Activated T-cell treated with anti-CD3 and anti-CD28 coated beads, Interleukin-2, amount 50 U/mL, for 4 hours (primary cell): ENCODE data around the gene CDH16. TPM values are rescaled to one million over a fixed set of nuclear protein-coding genes. Genes with fewer than 3 reads are reported as not detected.

Experiments used
- ATAC-seq, 2 donors: fragments of 200-7000 bp; cut with Tn5 transposase; one replicate each; pipeline ENCODE4 v1.10.0; 2021
- DNase-seq: peaks from one replicate; pipeline ENCODE4 v3.0.0-alpha.2; 2020
- H3K27me3 Mint-ChIP-seq: one replicate; pipeline ENCODE4 v1.8.0; 2021; ENCODE audit warnings: low read depth, mixed read lengths
- H3K36me3 Mint-ChIP-seq: one replicate; pipeline ENCODE4 v1.8.0; 2022; ENCODE audit warnings: mixed read lengths; ENCODE audit not compliant: insufficient read depth
- H3K4me1 Mint-ChIP-seq: one replicate; pipeline ENCODE4 v1.8.0; 2021; ENCODE audit warnings: low read depth, mixed read lengths
- H3K4me3 Mint-ChIP-seq: one replicate; pipeline ENCODE4 v1.8.0; 2021; ENCODE audit warnings: mild to moderate bottlenecking, moderate library complexity, mixed read lengths
- H3K9me3 Mint-ChIP-seq: one replicate; pipeline ENCODE4 v1.8.0; 2021; ENCODE audit warnings: mixed read lengths
- total RNA-seq, 3 donors: library from RNA; stranded (reverse); gene quantifications; one replicate each; pipeline ENCODE4 v1.2.1, GENCODE V29; 2021

Gene CDH16
- total RNA-seq, 3 donors from 2014 or later = not detected

GRCh38 chr16:66927918-66928649 lies 9.4 kb upstream of the CDH16 start:
- Mint-ChIP-seq H3K36me3 (peaks cover 18% of the 10 kb centered on the region), H3K4me3 (no peak overlapping the region), H3K27me3 (peaks cover 25% of the 10 kb centered on the region), H3K4me1 (peaks cover 20% of the 10 kb centered on the region), H3K9me3 (no peaks in the 10 kb centered on the region)
- ATAC-seq (no peak), DNase-seq (no peak)

DNA sequence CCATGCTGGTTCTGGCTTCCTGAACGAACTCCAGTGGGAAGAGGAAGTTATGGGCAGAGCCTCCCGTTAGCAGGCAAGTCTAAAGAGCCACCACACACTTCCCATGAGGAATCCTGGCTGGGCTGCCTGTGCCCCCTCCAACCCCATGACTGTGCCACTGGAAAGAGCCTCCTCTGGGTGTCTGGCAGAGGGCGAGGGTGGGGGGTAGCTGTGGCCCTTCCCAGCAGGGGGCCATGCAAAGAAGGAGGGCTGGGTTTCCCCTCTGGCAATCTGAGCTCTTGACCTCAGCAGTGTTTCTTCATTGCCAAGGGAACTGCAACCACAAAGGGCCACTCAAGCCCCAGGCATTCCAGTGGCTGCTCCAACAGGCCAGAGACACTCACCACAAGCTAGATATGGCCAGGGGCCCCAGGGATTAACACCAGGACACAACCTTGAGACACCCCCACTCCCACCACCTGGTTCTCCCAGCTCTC lies 8.3 kb upstream of the CDH16 start:
- DNase-seq (no peak), ATAC-seq (no peak)
- Mint-ChIP-seq H3K4me1 (peaks cover 10% of the 10 kb centered on the region), H3K4me3 (no peak overlapping the region), H3K9me3 (no peaks in the 10 kb centered on the region), H3K36me3 (peaks cover 8% of the 10 kb centered on the region), H3K27me3 (peaks cover 32% of the 10 kb centered on the region)

DNA sequence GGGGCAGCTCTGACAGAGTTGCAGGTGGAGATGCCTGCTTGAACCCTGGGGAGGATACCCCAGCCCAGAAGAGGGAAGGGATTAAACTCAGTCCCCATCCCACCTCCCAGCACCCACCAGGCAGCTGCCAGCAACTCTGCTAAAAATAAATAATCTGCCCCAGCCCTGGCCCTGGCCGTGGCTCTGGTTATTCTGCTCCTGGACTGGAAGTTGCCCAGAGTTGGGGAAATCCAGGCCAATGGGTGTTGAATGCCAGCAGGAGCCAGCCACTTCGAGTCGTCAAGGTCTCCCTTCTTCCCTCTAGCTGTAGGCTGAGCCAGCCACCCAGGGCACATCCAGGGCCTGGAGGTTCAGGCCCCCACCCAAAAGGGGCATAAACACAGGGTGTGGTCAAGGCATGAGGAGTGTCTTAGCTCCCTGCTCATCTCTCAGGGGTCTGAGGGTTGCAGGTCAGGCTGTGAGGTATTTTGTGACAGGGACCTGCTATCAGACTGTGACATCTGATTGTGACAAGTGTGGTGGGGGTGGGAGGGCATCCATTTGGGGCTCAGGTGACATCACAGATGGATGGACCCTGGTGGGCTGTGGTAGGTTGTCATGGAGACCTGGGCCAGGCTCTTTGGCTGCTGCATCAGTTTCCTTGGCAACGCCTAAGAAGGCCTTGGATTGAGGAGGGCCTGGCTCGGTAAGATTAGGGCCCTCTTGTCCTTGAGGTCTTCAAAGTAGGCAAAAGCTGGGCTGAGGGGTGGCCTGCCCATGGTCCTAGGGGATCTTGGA lies 7.7 kb upstream of the CDH16 start:
- H3K9me3 Mint-ChIP-seq = no peaks in the 10 kb centered on the region
- ATAC-seq = no peak
- peaks cover 2% of the 10 kb centered on the region for H3K36me3 Mint-ChIP-seq
- H3K27me3 Mint-ChIP-seq = peaks cover 33% of the 10 kb centered on the region
- peaks cover 6% of the 10 kb centered on the region for H3K4me1 Mint-ChIP-seq
- H3K4me3 Mint-ChIP-seq = no peak overlapping the region
- no peak for DNase-seq

DNA sequence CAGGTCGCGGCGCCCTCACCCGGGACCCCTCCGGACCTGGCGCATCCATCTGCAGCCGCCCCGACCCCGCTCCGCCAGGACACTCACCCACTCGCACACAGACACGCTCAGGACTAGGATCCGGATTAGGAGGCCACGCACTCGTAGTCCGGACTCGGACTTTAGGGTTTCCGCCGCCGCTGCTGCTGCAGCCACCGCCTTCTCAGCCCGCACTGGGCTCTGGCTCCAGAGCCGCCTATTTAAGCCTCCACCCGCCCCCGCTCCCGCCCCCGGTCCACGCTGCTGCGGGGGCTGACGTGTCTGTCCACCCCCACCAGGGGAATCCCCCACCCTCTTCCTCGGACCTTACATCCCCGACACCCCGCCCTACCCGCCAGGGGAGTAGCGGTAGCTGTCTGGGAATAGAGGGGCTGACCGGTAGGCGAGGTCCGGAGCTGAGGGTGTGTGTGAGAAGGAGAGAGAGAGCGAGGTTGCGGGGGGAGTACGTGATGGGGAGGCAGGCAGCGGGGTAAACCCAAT lies 6.7 kb upstream of the CDH16 start, which contains the start of gene RRAD:
RRAD (minus strand) TSS at position 214 of the 519 bp plus-strand sequence. CDS start 356 bp downstream, outside the sequence.
- H3K9me3 Mint-ChIP-seq = no peaks in the 10 kb centered on the region
- peaks cover 6% of the 10 kb centered on the region for H3K4me1 Mint-ChIP-seq
- H3K36me3 Mint-ChIP-seq = no peaks in the 10 kb centered on the region
- DNase-seq = peak; percentile 24
- H3K4me3 Mint-ChIP-seq = peak within 1 kb of the TSS; percentile 64
- H3K27me3 Mint-ChIP-seq = peaks cover 35% of the 10 kb centered on the region
- ATAC-seq = peak in 1 of 2 donors; percentile 7

- Mint-ChIP-seq H3K27me3 (peaks cover 35% of the 10 kb centered on the region), H3K36me3 (no peaks in the 10 kb centered on the region), H3K9me3 (no peaks in the 10 kb centered on the region), H3K4me1 (peaks cover 6% of the 10 kb centered on the region), H3K4me3 (peak overlapping the region; percentile 42)
- peak; percentile 15 for DNase-seq
- peak; percentile 87 to 89 for ATAC-seq
Measured at GRCh38 chr16:66924527-66925321, 6.0 kb upstream of the CDH16 start.

DNA sequence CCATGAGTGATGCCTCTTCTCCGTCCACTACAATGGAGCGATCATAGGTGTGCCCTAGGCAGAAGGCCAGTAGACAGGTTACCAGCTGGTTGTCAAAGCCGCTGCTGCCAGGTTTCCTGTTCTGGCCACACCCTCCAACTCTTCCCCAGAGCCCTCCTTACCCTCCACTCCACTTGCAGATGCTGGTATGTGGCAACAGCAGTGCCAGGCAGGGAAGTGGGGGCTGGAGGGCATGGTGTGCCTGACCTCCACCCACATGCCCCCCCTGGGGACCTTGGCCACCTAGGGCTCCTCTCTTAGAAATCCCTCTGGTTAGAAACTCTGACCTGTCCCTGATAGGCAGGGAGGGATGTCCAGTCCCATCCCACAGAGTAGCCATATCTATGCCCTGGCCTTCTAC lies 5.2 kb upstream of the CDH16 start:
- Mint-ChIP-seq H3K9me3 (no peaks in the 10 kb centered on the region), H3K4me1 (peaks cover 6% of the 10 kb centered on the region), H3K36me3 (no peaks in the 10 kb centered on the region), H3K4me3 (no peak overlapping the region), H3K27me3 (peaks cover 35% of the 10 kb centered on the region)
- ATAC-seq (no peak), DNase-seq (no peak)

GRCh38 chr16:66923247-66923731 lies 4.6 kb upstream of the CDH16 start:
- H3K4me3 Mint-ChIP-seq = no peak overlapping the region
- H3K4me1 Mint-ChIP-seq = peaks cover 6% of the 10 kb centered on the region
- DNase-seq (no peak), ATAC-seq (no peak)
- no peaks in the 10 kb centered on the region for H3K36me3 Mint-ChIP-seq
- H3K27me3 Mint-ChIP-seq = peaks cover 35% of the 10 kb centered on the region
- H3K9me3 Mint-ChIP-seq = no peaks in the 10 kb centered on the region

DNA sequence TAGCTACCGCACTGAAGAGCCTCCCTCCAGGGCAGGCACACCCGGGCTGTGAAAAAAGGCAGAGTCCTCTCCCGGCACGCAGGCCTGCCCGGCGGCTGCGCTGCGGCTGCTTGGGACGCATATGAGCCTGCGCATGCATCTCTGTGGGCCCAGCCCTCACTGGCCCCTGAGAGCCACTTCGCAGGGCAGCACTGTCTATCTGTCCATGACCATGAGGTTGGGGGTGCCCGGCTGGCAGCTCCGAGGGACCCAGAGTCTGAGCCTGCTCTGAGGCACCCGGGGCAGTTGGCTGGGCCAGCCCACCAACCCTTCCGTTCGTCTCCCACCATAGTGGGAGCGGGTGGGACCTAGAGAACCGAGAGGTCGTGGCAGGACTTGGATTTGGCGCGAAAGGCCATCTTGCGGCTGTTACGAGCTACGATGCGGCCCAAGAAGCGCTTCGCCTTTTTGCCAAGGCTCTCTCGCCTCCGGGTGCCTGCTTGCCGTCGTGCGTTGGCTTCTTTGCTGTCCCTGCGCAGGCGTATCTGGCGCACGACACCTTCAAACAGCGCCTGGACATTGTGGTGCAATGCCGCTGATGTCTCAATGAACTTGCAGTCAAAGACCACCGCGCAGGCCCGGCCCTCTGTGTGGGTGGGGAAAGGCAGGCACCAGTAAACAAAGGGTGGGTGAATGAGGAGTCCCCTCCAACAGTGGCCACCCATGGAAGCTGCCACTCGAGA lies 3.2 kb upstream of the CDH16 start:
- Mint-ChIP-seq H3K9me3 (no peaks in the 10 kb centered on the region), H3K27me3 (peaks cover 35% of the 10 kb centered on the region), H3K4me3 (no peak overlapping the region), H3K36me3 (no peaks in the 10 kb centered on the region), H3K4me1 (peaks cover 6% of the 10 kb centered on the region)
- no peak for DNase-seq
- ATAC-seq = no peak

DNA sequence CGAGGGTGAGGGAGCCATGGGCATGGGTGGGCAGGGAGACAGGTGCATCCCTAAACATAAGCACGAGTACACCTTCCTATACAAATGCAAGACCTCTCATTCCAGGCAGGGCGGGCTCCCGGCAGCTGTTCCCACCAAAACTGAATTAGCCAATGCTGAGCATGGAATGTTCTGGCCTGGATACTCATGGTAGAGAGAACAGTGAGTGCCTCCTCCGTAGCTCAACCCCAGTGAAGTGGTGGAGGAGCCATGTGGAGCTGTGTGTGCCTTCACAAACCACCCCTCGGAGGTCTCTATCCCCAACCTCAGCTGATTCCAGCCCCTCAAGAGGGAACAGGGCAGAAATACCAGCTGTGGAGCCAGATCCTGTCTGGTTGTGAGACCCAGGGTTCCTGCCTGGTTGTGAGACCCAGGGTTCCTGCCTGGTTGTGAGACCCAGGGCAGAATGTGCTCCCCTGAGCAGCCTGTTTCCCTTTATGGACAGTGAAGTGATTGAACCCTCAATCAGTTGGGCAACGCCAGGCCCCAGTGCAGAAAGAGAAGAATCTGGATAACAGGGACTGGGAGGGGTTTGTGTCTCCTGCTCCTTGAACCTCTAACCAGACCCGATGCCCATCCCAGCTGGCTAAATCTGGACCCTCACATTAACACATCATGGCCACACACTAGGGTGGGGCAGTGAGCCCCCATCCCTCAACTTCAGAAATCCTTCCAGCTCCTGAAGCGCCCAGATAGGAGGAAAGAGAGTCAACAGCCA lies 2.4 kb upstream of the CDH16 start:
- no peak overlapping the region for H3K4me3 Mint-ChIP-seq
- DNase-seq (no peak), ATAC-seq (no peak)
- peaks cover 6% of the 10 kb centered on the region for H3K4me1 Mint-ChIP-seq
- H3K9me3 Mint-ChIP-seq = no peaks in the 10 kb centered on the region
- no peaks in the 10 kb centered on the region for H3K36me3 Mint-ChIP-seq
- H3K27me3 Mint-ChIP-seq = peaks cover 34% of the 10 kb centered on the region

DNA sequence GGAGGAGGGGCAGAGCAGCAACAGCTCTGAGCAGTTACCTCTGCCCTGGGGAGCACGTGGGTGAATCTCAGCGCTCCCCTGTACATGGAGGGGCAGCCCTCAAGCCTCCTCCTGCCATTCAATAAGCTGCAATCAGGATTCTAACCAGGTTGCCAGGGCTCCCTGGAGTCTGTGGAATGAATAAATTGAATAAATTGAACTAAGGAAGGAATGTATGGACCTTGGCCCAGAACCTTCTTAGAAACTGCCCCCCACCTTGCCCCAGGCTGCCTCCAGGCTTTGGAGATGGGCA lies 1.6 kb upstream of the CDH16 start:
- no peaks in the 10 kb centered on the region for H3K36me3 Mint-ChIP-seq

GRCh38 chr16:66919569-66920298 lies 1.0 kb upstream of the CDH16 start:
- Mint-ChIP-seq H3K4me1 (no peaks in the 10 kb centered on the region), H3K27me3 (peaks cover 24% of the 10 kb centered on the region), H3K9me3 (no peaks in the 10 kb centered on the region), H3K36me3 (no peaks in the 10 kb centered on the region), H3K4me3 (no peak overlapping the region)
- DNase-seq = no peak
- no peak for ATAC-seq

More for the DNA sequence above, 1.6 kb upstream of the CDH16 start:
- Mint-ChIP-seq H3K9me3 (no peaks in the 10 kb centered on the region), H3K27me3 (peaks cover 25% of the 10 kb centered on the region), H3K4me1 (no peaks in the 10 kb centered on the region), H3K4me3 (no peak overlapping the region)
- DNase-seq (no peak), ATAC-seq (no peak)

- Mint-ChIP-seq H3K4me1 (no peaks in the 10 kb centered on the region), H3K36me3 (no peaks in the 10 kb centered on the region), H3K27me3 (peaks cover 13% of the 10 kb centered on the region), H3K4me3 (no peak overlapping the region), H3K9me3 (no peaks in the 10 kb centered on the region)
- ATAC-seq (no peak), DNase-seq (no peak)
Measured at GRCh38 chr16:66918355-66918754, 330 bp downstream of the CDH16 start.
